Effector memory CD4-positive, alpha-beta T cell (primary cell): Measurements from ENCODE around the gene KCNMB2.

Source experiments
- DNase-seq, 3 donors: peaks; one replicate each; pipeline ENCODE4 v3.0.0-alpha.2; 2020
- H3K27ac ChIP-seq: 2 replicates; pipeline ENCODE4 v1.7.0; 2013; ENCODE audit warnings: mild to moderate bottlenecking, low read length, moderate library complexity; ENCODE audit not compliant: insufficient read depth, poor library complexity, severe bottlenecking
- H3K27me3 ChIP-seq: replicated peaks from 2 replicates; pipeline ENCODE4 v1.7.0; 2013; ENCODE audit warnings: mild to moderate bottlenecking, low read length; ENCODE audit not compliant: insufficient read depth, control insufficient read depth, poor library complexity, severe bottlenecking
- H3K36me3 ChIP-seq: 2 replicates; pipeline ENCODE4 v1.7.0; 2013; ENCODE audit warnings: mild to moderate bottlenecking, low read length, moderate library complexity; ENCODE audit not compliant: control insufficient read depth, insufficient read depth
- H3K4me1 ChIP-seq: 2 replicates; pipeline ENCODE4 v1.7.0; 2013; ENCODE audit warnings: low read length, mild to moderate bottlenecking; ENCODE audit not compliant: control insufficient read depth, insufficient read depth, poor library complexity, severe bottlenecking
- H3K4me3 ChIP-seq: 2 replicates; pipeline ENCODE4 v1.7.0; 2013; ENCODE audit warnings: low read length, low read depth, mild to moderate bottlenecking; ENCODE audit not compliant: insufficient read depth, poor library complexity, severe bottlenecking
- H3K9me3 ChIP-seq: 2 replicates; pipeline ENCODE4 v1.7.0; 2013; ENCODE audit warnings: mild to moderate bottlenecking, low read length, moderate library complexity; ENCODE audit not compliant: control insufficient read depth

Gene KCNMB2

DNA sequence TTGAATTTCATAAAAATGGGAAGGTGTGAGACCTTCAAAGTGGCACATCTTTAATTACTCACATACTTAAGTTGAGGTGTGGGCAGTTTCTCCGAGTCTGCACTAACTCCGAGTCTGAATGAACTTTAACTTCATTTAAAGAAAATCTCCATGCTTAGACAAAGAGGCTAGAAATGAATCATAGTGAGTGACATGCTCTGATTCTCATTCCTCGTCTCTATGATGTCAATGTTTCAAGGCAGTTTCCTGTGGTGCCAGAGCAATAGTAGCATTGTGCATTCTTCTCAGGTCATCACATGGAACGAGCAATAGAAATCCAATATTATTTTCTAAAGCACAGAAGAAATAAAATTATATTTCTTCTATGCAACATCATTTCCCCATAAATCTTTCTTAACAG lies 224.8 kb downstream of the KCNMB2 start:
- Histone ChIP-seq H3K27me3 (no peaks in the 10 kb centered on the region), H3K4me1 (no peaks in the 10 kb centered on the region), H3K4me3 (no peak overlapping the region), H3K27ac (no peak overlapping the region), H3K36me3 (no peaks in the 10 kb centered on the region), H3K9me3 (no peaks in the 10 kb centered on the region)
- no peak for DNase-seq

DNA sequence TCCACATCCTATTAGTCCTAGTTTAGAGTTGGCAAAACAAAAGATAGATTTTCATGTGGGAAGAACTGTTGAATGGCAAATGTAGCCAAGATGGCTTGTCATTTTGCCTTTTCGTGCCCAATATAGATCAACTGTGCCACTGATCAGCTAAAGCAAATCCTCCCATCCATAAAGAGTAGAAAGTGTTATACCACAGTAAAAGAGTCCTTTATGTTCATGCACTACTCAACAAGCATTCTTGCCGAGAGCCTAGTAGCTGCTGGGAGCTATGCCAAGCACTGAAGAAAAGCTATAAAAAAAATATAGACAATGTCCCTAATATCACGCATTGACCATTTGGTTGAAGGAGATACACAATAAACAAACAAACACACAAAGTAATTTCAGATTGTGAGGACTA lies 225.2 kb downstream of the KCNMB2 start:
- no peaks in the 10 kb centered on the region for H3K36me3 ChIP-seq
- no peaks in the 10 kb centered on the region for H3K4me1 ChIP-seq
- no peaks in the 10 kb centered on the region for H3K9me3 ChIP-seq
- H3K4me3 ChIP-seq: no peak overlapping the region
- DNase-seq: no peak
- no peak overlapping the region for H3K27ac ChIP-seq
- no peaks in the 10 kb centered on the region for H3K27me3 ChIP-seq

DNA sequence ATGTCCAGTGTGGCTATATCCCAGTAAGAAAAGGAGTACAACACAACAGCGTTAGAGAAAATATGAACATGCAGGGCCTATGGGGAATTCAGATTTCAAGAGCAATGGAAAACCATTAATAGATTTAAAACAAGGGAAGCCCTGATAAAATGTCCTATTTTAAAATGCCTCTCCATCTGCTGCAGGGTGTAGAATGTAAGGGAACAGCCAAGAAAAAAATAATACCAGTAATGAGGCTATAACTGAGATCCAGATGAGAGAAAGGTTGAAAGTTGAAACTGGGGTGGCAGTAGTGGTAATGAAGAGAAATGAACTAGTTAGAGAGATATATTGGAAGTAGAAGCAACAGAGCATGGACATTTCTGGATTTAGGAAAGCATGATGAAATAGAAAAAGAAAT lies 226.1 kb downstream of the KCNMB2 start:
- Histone ChIP-seq H3K4me3 (no peak overlapping the region), H3K4me1 (no peaks in the 10 kb centered on the region), H3K36me3 (no peaks in the 10 kb centered on the region), H3K9me3 (no peaks in the 10 kb centered on the region), H3K27ac (no peak overlapping the region), H3K27me3 (no peaks in the 10 kb centered on the region)
- no peak for DNase-seq

DNA sequence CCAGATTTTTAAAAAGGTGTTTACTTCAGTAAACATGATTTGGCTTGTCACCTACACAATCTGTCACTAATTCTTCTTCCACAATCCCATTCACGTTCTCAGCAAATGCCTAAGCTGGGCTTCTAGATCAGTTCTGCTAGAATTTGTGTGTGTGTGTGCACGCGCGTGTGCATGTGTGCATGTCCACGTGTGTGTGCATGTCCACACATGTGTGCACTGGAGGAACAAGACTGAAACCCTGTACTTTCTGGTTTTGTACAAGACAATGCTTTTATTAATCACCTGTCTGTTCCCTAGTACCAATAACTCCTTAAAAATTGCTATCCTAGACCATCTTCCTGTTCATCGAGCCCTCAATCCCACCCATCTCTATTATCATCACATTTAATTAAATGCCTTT lies 229.2 kb downstream of the KCNMB2 start:
- no peak overlapping the region for H3K27ac ChIP-seq
- H3K9me3 ChIP-seq: no peaks in the 10 kb centered on the region
- no peak overlapping the region for H3K4me3 ChIP-seq
- H3K27me3 ChIP-seq: no peaks in the 10 kb centered on the region
- H3K4me1 ChIP-seq: no peaks in the 10 kb centered on the region
- H3K36me3 ChIP-seq: no peaks in the 10 kb centered on the region
- DNase-seq: no peak

DNA sequence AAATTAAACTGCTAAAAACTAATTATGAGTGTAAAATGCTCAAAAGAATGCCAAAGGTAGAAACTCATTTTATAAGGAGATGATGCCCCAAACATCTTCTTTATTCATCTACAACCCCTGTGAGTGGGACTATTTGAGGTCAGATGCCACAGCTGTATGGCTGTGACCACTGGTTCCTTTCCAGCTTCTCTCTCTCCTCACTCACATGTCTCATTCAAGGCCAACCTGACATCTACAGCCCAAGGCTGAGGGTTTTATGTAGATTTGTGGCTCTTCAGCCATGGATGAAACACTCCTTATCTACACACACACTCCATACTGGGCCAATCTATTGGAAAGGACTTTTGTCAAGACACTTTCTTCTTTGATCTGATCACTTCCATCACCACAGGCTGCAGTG lies 231.3 kb downstream of the KCNMB2 start:
- H3K27ac ChIP-seq: no peak overlapping the region
- no peak for DNase-seq

DNA sequence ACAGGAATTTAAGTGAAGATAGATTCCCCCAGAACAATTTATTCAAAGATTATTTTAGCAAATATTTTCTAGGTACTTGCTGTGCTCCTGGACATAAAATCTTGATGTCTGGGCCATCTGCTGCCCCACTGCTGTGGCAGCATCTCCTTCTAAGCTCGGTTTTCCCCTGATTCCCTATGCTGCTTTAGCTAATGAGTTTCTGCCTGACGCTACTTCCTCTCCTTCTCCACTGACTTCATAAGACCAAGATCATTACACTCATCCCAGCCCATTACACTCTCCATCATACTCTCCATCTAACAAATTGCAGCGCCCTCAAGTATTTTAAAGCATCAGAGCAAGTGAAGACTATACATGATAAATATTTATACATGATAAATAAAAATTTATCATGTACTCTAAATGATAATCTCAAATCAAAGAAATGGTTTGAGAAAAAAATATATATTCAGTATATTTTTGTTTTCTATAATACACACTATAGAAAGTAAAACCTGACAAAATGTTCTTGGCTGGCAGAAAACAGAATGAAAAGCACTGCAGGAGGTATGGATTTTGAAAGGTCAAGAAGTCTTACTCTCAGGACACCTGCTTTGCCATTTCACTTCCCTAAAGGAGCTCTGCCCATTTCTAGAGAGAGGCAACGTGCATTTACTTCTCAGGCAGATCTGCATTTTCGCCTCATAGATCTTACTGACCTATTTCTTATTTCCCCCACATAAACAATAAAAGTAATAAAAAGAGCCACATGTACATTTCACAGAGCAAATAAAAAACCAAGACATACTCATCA lies 232.0 kb downstream of the KCNMB2 start:
- no peaks in the 10 kb centered on the region for H3K4me1 ChIP-seq
- no peak overlapping the region for H3K4me3 ChIP-seq
- H3K27me3 ChIP-seq: no peaks in the 10 kb centered on the region
- no peak overlapping the region for H3K27ac ChIP-seq
- H3K9me3 ChIP-seq: no peaks in the 10 kb centered on the region
- no peaks in the 10 kb centered on the region for H3K36me3 ChIP-seq
- no peak for DNase-seq

More for the DNA sequence above, 231.3 kb downstream of the KCNMB2 start:
- H3K9me3 ChIP-seq: no peaks in the 10 kb centered on the region
- H3K4me1 ChIP-seq: no peaks in the 10 kb centered on the region
- no peaks in the 10 kb centered on the region for H3K27me3 ChIP-seq
- no peak overlapping the region for H3K4me3 ChIP-seq
- H3K36me3 ChIP-seq: no peaks in the 10 kb centered on the region

DNA sequence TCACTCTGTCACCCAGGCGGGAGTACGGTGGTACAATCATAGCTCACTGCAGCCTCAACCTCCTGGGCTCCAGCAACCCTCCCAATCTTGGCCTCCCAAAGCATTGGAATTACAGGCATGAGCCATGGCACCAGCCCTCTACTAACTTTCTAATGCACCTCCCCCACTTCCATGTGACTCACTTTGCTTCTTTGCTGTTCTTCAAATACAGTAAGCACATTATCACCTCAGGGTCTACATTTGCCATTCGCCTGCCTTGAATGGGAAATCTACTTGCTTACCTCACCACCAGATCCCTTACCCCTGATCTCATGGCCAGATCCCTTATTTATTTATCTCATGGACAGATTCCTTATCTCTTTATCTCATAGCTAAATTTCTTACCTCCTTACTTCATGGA lies 235.3 kb downstream of the KCNMB2 start:
- Histone ChIP-seq H3K36me3 (no peaks in the 10 kb centered on the region), H3K27ac (no peak overlapping the region), H3K27me3 (no peaks in the 10 kb centered on the region), H3K4me3 (no peak overlapping the region), H3K4me1 (no peaks in the 10 kb centered on the region), H3K9me3 (no peaks in the 10 kb centered on the region)
- DNase-seq: no peak

DNA sequence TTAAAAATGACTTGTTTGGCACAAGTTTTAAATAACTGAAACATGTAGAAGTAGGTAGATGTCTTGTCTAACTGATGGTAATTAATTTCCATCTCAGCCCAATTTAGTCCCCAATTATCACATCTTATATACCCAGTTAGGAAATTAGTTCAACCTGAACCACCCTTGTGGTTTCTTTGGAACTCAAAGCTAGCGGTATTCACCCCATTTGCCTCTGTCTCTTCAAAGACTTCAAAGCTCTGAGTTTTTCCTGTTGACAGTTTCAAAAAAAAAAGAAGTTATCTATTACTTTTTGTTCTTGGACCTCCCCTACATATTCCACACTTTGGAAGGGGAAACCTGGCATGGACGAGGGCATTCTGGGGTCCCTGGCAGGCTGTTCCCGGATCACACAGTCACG lies 236.5 kb downstream of the KCNMB2 start:
- Histone ChIP-seq H3K4me3 (no peak overlapping the region), H3K9me3 (no peaks in the 10 kb centered on the region)

DNA sequence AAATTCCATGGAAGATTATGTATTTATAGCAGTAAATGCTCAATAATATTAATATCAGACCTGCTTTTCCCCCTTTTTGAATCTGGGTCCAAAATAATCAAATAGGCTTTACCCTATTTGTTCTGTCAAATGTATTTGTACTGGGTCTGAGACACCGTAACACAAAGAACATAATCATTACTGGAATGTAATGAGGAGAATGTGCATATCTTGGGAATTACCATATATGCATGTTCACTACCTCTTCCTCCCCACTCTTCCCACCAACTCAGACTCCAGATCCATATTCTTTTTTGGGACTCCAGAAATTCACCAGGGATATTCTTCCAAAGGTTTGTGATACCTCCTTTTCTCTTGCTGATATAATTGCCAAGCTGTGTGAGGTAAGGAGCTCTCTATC lies 237.1 kb downstream of the KCNMB2 start:
- no peaks in the 10 kb centered on the region for H3K9me3 ChIP-seq
- H3K27ac ChIP-seq: no peak overlapping the region

More for the DNA sequence above, 236.5 kb downstream of the KCNMB2 start:
- no peaks in the 10 kb centered on the region for H3K4me1 ChIP-seq
- no peaks in the 10 kb centered on the region for H3K36me3 ChIP-seq
- no peak for DNase-seq
- no peak overlapping the region for H3K27ac ChIP-seq
- H3K27me3 ChIP-seq: no peaks in the 10 kb centered on the region

DNA sequence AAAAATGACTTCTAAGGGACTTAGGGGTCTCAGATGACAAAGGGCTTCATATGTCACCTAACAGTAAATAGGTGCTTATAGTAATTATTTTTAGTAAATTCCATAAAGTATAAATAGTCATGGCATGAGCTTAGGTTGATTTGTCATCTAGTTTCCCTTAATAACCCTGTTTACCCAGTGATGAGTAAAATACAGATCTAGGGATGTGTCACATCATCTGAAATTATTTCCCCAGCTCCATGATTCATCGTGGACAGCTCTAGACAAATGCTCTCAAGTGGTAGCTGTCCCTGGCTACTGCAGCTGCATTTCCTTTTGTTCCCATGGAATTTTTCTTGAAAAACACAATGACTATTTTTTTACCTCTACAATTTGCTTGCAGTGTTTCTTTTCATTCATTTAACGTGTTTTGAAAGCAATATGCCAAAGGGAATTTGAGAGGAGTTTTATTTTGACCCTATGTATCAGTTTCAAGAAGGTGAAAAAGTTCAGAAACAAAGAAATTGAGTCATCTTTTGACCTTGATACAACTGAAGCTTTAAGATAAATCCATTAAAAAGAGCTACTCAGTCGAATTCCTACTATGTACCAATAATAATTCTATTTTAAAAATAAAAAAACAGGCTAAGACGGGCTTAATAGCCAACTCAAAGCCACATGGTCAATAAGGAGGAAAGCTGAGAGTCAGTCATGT lies 241.6 kb downstream of the KCNMB2 start:
- Histone ChIP-seq H3K4me1 (no peaks in the 10 kb centered on the region), H3K36me3 (no peaks in the 10 kb centered on the region), H3K27me3 (no peaks in the 10 kb centered on the region), H3K27ac (no peak overlapping the region), H3K9me3 (no peaks in the 10 kb centered on the region), H3K4me3 (no peak overlapping the region)
- no peak for DNase-seq

More for the DNA sequence above, 237.1 kb downstream of the KCNMB2 start:
- Histone ChIP-seq H3K4me1 (no peaks in the 10 kb centered on the region), H3K36me3 (no peaks in the 10 kb centered on the region), H3K4me3 (no peak overlapping the region), H3K27me3 (no peaks in the 10 kb centered on the region)
- no peak for DNase-seq
